Activated naive CD8-positive, alpha-beta T cell treated with anti-CD3 and anti-CD28 coated beads, Interleukin-2, amount 50 U/mL, for 24 hours (primary cell): ENCODE results near the gene NINJ1.

Source experiments
- ATAC-seq: fragments of 150-1000 bp; cut with Tn5 transposase; one replicate; pipeline ENCODE4 v1.10.0; 2021
- DNase-seq: peaks from one replicate; pipeline ENCODE4 v3.0.0; 2021
- H3K27ac Mint-ChIP-seq: one replicate; pipeline ENCODE4 v1.8.0; 2021; ENCODE audit warnings: mild to moderate bottlenecking, mixed read lengths
- H3K27me3 Mint-ChIP-seq: one replicate; pipeline ENCODE4 v1.8.0; 2021; ENCODE audit warnings: mixed read lengths
- H3K36me3 Mint-ChIP-seq: one replicate; pipeline ENCODE4 v1.8.0; 2021; ENCODE audit warnings: low read depth, mixed read lengths
- H3K4me1 Mint-ChIP-seq: one replicate; pipeline ENCODE4 v1.8.0; 2021; ENCODE audit warnings: mixed read lengths
- H3K4me3 Mint-ChIP-seq: one replicate; pipeline ENCODE4 v1.8.0; 2021; ENCODE audit warnings: mild to moderate bottlenecking, moderate library complexity, mixed read lengths
- H3K9me3 Mint-ChIP-seq: one replicate; pipeline ENCODE4 v1.8.0; 2021; ENCODE audit warnings: mixed read lengths

NINJ1 gene

DNA sequence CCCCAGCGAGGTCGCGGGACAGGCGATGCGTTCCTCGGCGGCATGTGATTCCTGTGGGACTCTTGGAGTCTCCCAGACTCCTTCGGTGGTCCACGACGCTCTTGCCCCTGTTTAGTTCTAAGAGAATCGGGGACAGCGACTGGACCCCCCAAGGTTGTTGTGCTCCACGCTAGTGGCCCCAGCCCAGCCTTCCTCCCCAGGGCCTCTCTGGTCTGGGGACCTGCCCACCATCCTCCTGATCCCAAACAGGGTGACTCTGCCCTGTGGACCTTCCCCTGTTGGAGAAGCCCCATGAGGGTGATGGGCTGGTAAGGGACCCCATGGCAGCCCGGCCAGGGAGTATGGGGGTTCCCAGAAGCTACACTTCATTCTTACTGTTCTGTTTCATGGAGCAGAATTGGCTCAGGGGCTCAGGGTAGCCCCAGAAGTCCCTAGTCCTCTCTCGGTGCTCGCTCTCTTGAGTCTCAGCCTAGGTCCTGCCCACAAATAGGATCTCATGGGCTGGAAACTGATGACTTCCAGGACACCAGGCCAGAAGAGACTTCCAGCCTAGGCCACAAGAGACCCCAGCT is 37.2 kb downstream of the NINJ1 start:
- peak overlapping the region; percentile 78 for H3K27ac Mint-ChIP-seq
- peaks cover 10% of the 10 kb centered on the region for H3K9me3 Mint-ChIP-seq
- peak overlapping the region; percentile 84 for H3K4me3 Mint-ChIP-seq
- DNase-seq = no peak
- H3K4me1 Mint-ChIP-seq = peaks cover 68% of the 10 kb centered on the region
- H3K27me3 Mint-ChIP-seq = no peaks in the 10 kb centered on the region
- peaks cover 6% of the 10 kb centered on the region for H3K36me3 Mint-ChIP-seq
- ATAC-seq = no peak

DNA sequence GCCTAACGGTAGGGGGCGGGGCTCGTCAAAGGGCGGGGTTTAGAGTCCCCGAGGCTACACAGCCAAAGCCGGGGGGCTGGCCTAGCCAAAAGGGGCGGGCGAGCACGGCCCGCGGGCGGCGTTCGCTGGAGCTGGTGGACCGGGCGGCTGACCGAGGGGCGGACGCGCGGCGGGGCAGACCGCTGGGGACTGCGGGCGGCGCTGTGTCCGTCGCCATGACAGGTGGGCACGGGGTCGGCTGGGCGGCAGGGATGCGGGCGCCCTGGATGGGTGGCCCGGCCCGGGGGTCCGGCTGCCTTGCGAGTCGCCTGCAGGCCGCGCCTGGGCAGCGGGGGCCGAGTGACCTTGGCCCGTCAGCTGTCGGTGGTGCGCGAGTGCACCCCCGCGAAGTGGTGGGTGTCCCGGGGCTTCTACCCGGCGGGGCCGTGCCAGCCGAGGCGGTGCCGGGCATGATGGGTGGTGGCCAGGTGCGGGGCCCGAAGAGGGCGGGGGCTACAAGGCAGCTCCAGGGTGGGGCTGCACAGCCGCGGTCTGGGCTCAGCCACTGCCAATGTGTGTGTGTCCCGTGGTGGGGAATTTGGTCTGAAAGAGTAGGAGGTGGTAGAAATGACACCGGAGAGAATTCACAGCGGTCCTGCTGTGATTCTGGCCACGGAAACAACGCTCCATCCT is 37.8 kb downstream of the NINJ1 start, which contains the start of gene CARD19:
Gene CARD19 (plus strand): TSS at position 87 of the 672 bp plus-strand sequence. CDS start 129 bp downstream, at position 216.
- peak within 1 kb of the TSS; percentile 97 for H3K27ac Mint-ChIP-seq
- H3K36me3 Mint-ChIP-seq = peaks cover 6% of the 10 kb centered on the region
- no peaks in the 10 kb centered on the region for H3K27me3 Mint-ChIP-seq
- peak; percentile 57 for DNase-seq
- peak; percentile 13 for ATAC-seq
- H3K9me3 Mint-ChIP-seq = peaks cover 13% of the 10 kb centered on the region
- H3K4me1 Mint-ChIP-seq = peaks cover 69% of the 10 kb centered on the region
- peak within 1 kb of the TSS; percentile 84 for H3K4me3 Mint-ChIP-seq

DNA sequence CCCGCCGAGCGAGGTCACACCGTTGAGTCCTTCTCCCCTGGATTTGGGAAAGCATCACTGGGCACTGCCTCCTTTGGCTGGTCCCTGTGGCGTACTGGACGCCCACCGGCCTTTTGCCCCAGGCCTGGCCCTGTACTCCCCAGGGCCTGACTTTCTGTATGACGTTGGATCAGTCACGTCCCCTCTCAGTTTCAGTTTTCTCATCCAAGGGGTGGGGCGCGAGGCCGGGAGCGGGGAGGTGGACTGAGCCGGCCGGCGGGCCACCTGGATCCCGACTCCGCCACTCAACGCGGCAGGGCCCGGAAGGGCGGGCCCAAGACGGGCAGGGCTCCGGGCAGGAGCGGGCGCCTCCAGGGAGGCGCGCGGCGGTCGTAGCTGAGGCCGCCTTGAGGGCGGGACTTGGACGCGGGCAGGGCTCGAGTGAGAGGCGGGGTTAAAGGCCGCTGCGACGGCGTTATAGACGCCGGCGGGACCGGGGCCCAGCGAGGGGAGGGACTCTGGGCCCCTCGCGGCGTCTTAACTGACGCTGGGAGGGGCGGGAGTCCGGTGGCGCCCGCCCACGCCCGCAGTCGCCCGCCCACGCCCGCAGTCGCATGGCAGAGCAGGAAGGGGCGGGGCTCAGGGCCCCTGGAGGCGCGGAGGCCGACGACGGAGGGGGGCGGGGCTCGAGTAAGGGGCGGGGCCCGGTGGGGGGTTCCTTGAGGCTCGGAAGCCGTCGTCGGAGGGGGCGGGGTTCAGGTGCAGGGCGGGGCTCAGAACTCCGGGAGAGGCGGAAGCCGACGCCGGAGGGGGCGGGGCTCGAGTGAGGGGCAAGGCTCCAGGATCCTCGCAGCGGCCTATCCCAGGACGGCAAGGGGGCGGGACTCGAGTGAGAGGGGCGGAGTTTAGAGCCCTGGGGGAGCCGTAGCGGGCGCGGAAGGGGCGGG is 38.6 kb downstream of the NINJ1 start:
- H3K9me3 Mint-ChIP-seq = peaks cover 14% of the 10 kb centered on the region
- peak; percentile 100 for DNase-seq
- peak overlapping the region; percentile 97 for H3K27ac Mint-ChIP-seq
- H3K27me3 Mint-ChIP-seq = no peaks in the 10 kb centered on the region
- H3K36me3 Mint-ChIP-seq = peaks cover 6% of the 10 kb centered on the region
- H3K4me3 Mint-ChIP-seq = peak overlapping the region; percentile 82
- H3K4me1 Mint-ChIP-seq = peaks cover 73% of the 10 kb centered on the region
- peak; percentile 77 for ATAC-seq

- DNase-seq = no peak
- Mint-ChIP-seq H3K4me3 (peak overlapping the region; percentile 82), H3K4me1 (peaks cover 75% of the 10 kb centered on the region), H3K27me3 (no peaks in the 10 kb centered on the region), H3K27ac (peak overlapping the region; percentile 97), H3K36me3 (peaks cover 11% of the 10 kb centered on the region), H3K9me3 (peaks cover 15% of the 10 kb centered on the region)
- no peak for ATAC-seq
Observed at GRCh38 chr9:93094658-93095204, 39.3 kb downstream of the NINJ1 start.

- Mint-ChIP-seq H3K9me3 (peaks cover 15% of the 10 kb centered on the region), H3K27me3 (no peaks in the 10 kb centered on the region), H3K36me3 (peaks cover 13% of the 10 kb centered on the region), H3K4me3 (peak overlapping the region; percentile 82), H3K27ac (peak overlapping the region; percentile 97), H3K4me1 (peaks cover 74% of the 10 kb centered on the region)
- no peak for DNase-seq
- ATAC-seq = no peak
Observed at GRCh38 chr9:93093877-93094657, 40.0 kb downstream of the NINJ1 start.

DNA sequence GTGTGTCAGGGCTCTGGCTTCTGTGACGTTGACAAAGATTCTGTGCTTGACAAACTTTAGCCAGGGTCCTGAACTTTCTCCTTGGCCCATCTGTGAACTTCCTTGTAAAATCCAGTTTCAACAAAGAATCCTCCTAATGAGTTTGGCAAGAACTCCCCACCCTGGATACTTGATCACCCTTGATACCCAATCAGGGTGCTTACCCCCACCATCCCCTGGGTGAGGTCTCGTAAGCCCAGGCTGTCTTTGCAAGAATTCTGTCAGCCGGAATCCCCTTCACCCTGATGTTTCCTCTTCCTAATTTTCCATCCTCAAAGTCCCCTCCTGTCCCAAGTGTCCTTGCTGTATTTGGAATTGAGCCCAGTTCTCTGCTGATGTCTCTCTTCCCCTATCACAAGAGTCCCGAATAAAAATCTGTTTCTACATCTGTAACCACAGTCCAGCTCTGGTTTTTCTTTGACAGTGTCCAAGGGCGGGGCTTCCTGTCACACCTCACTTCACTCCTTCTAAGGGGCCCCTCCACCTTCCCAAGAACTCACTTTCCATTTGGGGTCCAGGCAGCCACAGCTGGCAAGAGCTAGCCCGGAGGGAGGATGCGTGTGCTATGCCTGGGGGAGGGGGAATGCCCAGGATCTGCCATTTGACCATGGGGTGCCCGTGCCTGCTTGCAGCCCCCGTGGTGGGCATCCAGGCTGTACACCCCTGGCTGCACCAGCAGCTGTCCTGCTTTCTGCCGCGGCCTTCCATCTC is 40.7 kb downstream of the NINJ1 start:
- DNase-seq = no peak
- Mint-ChIP-seq H3K27ac (peak overlapping the region; percentile 97), H3K4me1 (peaks cover 72% of the 10 kb centered on the region), H3K27me3 (no peaks in the 10 kb centered on the region), H3K9me3 (peaks cover 15% of the 10 kb centered on the region), H3K36me3 (peaks cover 20% of the 10 kb centered on the region), H3K4me3 (no peak overlapping the region)
- no peak for ATAC-seq

DNA sequence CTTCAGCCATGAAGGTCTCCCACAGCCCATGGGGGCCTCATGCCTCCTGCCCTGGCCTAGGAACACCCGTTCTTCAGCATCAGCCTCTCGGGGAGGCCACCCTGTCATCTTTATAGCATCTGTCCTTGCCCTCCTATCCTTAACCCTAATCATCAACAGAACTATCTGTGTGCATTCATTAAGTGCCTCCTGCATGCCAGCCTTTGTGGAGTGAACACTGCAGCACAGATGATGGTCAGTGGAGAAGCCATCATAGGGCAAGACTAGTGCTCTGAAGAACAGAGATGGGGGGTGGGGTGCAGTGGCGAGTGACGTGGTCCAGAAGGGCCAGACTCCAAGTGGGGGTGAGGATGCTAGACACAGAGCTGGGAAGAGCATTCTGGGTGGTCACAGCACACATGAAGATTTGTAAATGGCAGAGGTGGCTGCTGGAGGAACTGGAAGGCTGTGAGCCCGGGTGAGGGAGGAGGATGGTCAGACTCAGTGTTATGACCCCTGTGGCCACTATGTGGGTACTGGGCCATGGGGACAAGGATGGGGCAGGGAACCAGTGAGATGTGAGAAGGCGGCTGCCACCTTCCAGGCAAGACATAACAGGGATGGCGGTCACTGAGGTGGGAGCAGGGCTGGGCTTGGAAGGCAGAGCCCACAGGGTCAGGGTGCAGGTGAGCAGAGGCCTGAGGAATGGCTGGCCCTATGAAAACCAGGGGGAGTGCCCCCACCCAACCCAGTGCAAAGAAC is 41.6 kb downstream of the NINJ1 start:
- ATAC-seq (no peak), DNase-seq (no peak)
- peaks cover 26% of the 10 kb centered on the region for H3K36me3 Mint-ChIP-seq
- H3K4me1 Mint-ChIP-seq = peaks cover 64% of the 10 kb centered on the region
- peaks cover 15% of the 10 kb centered on the region for H3K9me3 Mint-ChIP-seq
- peak overlapping the region; percentile 45 for H3K27ac Mint-ChIP-seq
- H3K27me3 Mint-ChIP-seq = no peaks in the 10 kb centered on the region
- peak overlapping the region; percentile 9 for H3K4me3 Mint-ChIP-seq

DNA sequence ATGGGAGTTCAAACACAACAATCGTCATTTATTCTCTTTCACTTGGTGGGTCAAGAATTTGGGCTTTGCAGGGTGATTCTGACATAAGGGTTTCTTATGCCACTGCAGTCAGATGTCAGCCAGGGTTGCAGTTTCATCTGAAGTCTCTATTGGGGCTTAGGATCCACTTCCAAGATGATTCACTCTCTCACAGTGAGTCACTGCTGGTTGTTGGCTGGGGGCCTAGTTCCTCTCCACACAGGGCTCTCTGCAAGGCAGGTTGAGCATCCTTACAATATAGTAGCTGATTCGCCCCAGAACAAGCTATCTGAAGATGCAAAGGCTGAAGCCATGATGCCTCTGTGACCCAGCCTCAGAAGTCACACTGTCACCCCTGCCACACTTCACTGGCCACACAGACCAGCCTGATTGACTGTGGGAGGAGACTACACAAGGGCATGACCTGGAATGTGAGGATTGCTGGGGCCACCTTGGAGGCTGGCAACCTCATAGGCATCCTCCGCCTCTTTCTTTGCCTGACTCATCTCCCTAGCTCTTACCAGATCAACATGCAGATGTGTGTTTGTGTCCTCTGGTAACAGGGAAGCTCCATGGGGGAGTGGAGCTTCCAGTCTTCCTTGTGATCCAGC is 42.5 kb downstream of the NINJ1 start:
- no peak overlapping the region for H3K4me3 Mint-ChIP-seq
- DNase-seq (peak; percentile 65), ATAC-seq (peak; percentile 47)
- H3K36me3 Mint-ChIP-seq = peaks cover 29% of the 10 kb centered on the region
- peaks cover 15% of the 10 kb centered on the region for H3K9me3 Mint-ChIP-seq
- H3K27ac Mint-ChIP-seq = peak overlapping the region; percentile 45
- H3K4me1 Mint-ChIP-seq = peaks cover 61% of the 10 kb centered on the region
- H3K27me3 Mint-ChIP-seq = no peaks in the 10 kb centered on the region

DNA sequence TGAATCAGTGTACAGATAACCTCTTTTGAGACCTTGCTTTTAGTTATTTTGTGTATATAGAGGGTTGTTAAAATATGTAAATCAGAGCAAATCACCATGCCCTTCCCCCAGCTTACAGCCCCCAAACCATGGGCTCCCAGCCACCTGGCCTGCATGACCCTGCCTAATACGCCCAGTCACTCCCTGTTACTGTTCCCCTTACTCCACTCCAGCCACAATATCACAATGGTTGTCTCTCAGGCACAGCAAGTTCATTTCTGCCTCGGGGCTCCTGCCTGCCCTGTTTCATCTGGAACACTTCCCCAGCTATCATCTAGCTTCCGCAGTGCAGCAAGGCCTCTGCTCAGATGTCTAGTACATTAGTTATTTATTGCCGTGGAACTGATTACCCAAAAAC is 43.0 kb downstream of the NINJ1 start:
- ATAC-seq (no peak), DNase-seq (no peak)
- H3K4me3 Mint-ChIP-seq = no peak overlapping the region
- H3K27ac Mint-ChIP-seq = peak overlapping the region; percentile 45
- no peaks in the 10 kb centered on the region for H3K27me3 Mint-ChIP-seq
- peaks cover 15% of the 10 kb centered on the region for H3K9me3 Mint-ChIP-seq
- peaks cover 31% of the 10 kb centered on the region for H3K36me3 Mint-ChIP-seq
- peaks cover 61% of the 10 kb centered on the region for H3K4me1 Mint-ChIP-seq

GRCh38 chr9:93090091-93090655 is 43.9 kb downstream of the NINJ1 start:
- Mint-ChIP-seq H3K4me3 (no peak overlapping the region), H3K27ac (peak overlapping the region; percentile 23), H3K9me3 (peaks cover 20% of the 10 kb centered on the region), H3K4me1 (peaks cover 63% of the 10 kb centered on the region), H3K36me3 (peaks cover 39% of the 10 kb centered on the region), H3K27me3 (no peaks in the 10 kb centered on the region)
- DNase-seq = no peak
- no peak for ATAC-seq

DNA sequence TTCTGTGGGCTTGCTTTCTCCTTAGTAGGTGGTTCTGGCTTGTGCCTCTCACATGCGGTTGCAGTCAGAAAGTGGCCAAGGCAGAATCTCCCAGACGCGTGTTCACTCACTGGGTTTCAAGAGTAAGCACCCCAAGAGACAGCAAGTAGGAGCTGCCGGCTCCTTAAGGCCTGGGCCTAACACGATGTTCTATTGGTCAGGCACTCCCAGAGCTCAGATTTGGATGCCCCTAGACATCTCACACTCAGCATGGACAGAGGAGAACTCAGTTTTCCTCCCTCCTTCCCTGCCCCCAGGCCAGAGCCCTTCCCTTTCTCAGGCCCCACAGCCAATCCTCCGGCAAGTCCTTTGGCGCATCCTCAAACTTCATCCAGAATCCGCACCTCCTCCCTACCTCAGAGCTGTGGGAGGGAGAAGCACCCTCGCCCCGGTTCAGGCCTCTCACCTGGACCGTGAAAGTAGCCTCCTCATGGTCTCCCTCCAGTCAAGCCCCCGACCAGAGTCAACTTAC is 44.5 kb downstream of the NINJ1 start:
- peaks cover 57% of the 10 kb centered on the region for H3K4me1 Mint-ChIP-seq
- no peak overlapping the region for H3K4me3 Mint-ChIP-seq
- peaks cover 43% of the 10 kb centered on the region for H3K36me3 Mint-ChIP-seq
- no peak overlapping the region for H3K27ac Mint-ChIP-seq
- peaks cover 20% of the 10 kb centered on the region for H3K9me3 Mint-ChIP-seq
- no peak for ATAC-seq
- H3K27me3 Mint-ChIP-seq = no peaks in the 10 kb centered on the region
- DNase-seq = no peak

DNA sequence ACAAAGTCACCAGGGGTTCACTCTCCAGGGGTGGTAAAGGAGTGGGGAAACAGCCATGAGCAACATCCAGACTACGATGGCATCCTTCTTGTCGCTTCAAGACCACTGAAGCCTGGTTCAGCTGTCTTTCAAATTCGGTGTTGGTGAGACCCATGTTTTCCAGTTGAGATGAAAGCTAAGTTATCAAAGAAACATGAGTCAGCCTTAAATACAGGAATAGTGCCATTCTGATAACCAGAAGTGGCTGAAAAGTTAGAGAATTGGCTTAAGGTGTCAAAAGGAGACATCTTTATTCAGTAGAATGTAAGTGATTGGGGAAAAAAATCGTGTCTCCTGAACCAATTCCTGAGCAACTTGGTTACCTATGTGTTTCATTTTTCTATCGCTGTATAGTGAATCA is 45.0 kb downstream of the NINJ1 start:
- Mint-ChIP-seq H3K9me3 (peaks cover 20% of the 10 kb centered on the region), H3K36me3 (peaks cover 43% of the 10 kb centered on the region), H3K27ac (no peak overlapping the region)

More for the DNA sequence above, 45.0 kb downstream of the NINJ1 start:
- Mint-ChIP-seq H3K27me3 (no peaks in the 10 kb centered on the region), H3K4me1 (peaks cover 54% of the 10 kb centered on the region), H3K4me3 (no peak overlapping the region)
- ATAC-seq (no peak), DNase-seq (no peak)
